ENCODE results near the gene ZNF473. TPM values are rescaled to one million over a fixed set of nuclear protein-coding genes. Genes with fewer than 3 reads are reported as not detected.
"Not testable (repeated sequence)": the region's sequence is repeated elsewhere in the genome, so short reads cannot be mapped to it uniquely, and the experiment has no call there.

Gene ZNF473
- total RNA-seq, 1 donor from 2014 or later, result 12.4 TPM

DNA sequence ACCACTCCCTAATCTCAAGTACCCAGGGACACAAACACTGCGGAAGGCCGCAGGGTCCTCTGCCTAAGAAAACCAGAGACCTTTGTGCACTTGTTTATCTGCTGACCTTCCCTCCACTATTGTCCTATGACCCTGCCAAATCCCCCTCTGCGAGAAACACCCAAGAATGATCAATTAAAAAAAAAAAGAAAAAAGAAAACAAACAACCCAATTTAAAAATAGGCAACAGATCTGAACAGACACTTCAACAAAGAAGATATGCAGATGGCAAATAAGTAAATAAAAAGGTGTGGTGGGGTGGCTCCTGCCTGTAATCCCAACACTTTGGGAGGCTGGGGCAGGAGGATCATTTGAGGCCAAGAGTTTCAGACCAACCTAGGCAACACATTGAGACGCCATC, 61.3 kb downstream of the ZNF473 start:
- H3K4me3 Mint-ChIP-seq; H3K4me1 Mint-ChIP-seq; H3K36me3 Mint-ChIP-seq; H3K27me3 Mint-ChIP-seq (ENCODE audit: low read depth); DNase-seq (ENCODE audit: low spot score in 2 of 2, unreplicated experiment in 2 of 2); H3K27ac Mint-ChIP-seq: not testable (repeated sequence)
- peaks cover 20% of the 10 kb centered on the region for H3K9me3 Mint-ChIP-seq

GRCh38 chr19:50090706-50091105, 64.9 kb downstream of the ZNF473 start:
- not testable (repeated sequence) for H3K27ac Mint-ChIP-seq; H3K36me3 Mint-ChIP-seq; H3K9me3 Mint-ChIP-seq; H3K4me1 Mint-ChIP-seq; H3K4me3 Mint-ChIP-seq; H3K27me3 Mint-ChIP-seq (ENCODE audit: low read depth)
- peak in 1 of 2 experiments; percentile 27 for DNase-seq (ENCODE audit: low spot score in 2 of 2, unreplicated experiment in 2 of 2)

DNA sequence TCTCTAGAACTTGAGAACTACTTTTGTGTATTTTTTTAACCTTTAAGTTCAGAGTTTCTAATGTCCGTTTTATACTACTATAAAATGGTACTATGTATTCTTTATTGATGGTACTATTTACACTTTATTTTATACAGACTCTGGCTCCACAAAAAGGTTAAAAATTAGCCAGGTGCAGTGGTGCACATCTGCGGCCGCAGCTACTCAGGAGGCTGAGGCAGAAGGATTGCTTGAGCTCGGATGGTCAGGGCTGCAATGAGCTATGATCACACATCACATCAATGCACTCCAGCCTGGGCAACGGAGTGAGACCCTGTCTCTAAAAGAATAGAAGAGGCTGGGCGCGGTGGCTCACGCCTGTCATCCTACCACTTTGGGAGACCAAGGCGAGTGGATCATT, 66.0 kb downstream of the ZNF473 start:
- peak in 1 of 2 experiments; percentile 37 for DNase-seq (ENCODE audit: low spot score in 2 of 2, unreplicated experiment in 2 of 2)
- not testable (repeated sequence) for H3K9me3 Mint-ChIP-seq; H3K36me3 Mint-ChIP-seq; H3K4me3 Mint-ChIP-seq; H3K27me3 Mint-ChIP-seq (ENCODE audit: low read depth); H3K27ac Mint-ChIP-seq; H3K4me1 Mint-ChIP-seq

DNA sequence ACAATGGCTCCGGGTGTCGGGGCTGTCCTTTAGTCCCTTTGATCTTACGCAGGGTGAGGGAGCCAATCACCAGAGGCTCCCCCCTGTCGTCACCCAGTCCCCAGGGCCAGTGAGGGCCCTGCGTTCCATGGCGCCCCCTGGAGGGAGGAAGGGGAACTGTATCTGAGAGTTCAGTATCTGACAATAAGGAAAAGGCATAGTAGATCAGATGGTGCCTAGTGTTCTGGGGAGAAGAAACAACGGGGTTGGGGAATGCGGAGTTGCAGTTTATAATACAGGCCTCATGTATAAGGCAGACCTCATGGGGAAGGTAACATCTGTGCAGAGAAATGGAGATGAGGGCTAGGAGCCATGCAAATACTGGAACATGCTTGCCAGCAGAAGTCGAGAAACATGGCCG, 66.8 kb downstream of the ZNF473 start:
- not testable (repeated sequence) for H3K4me1 Mint-ChIP-seq; H3K27me3 Mint-ChIP-seq (ENCODE audit: low read depth); H3K4me3 Mint-ChIP-seq; H3K27ac Mint-ChIP-seq; H3K9me3 Mint-ChIP-seq; H3K36me3 Mint-ChIP-seq; DNase-seq (ENCODE audit: low spot score in 2 of 2, unreplicated experiment in 2 of 2)

DNA sequence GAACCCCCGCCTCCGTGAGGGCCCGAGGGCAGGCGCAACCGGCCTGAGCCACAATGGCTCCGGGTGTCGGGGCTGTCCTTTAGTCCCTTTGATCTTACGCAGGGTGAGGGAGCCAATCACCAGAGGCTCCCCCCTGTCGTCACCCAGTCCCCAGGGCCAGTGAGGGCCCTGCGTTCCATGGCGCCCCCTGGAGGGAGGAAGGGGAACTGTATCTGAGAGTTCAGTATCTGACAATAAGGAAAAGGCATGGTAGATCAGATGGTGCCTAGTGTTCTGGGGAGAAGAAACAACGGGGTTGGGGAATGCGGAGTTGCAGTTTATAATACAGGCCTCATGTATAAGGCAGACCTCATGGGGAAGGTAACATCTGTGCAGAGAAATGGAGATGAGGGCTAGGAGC, 72.1 kb downstream of the ZNF473 start:
- H3K9me3 Mint-ChIP-seq; H3K27me3 Mint-ChIP-seq (ENCODE audit: low read depth); DNase-seq (ENCODE audit: low spot score in 2 of 2, unreplicated experiment in 2 of 2): not testable (repeated sequence)

GRCh38 chr19:50098892-50099291, 73.1 kb downstream of the ZNF473 start:
- peak; percentile 42 to 46 for DNase-seq (ENCODE audit: low spot score in 2 of 2, unreplicated experiment in 2 of 2)
- H3K4me3 Mint-ChIP-seq; H3K4me1 Mint-ChIP-seq; H3K27ac Mint-ChIP-seq; H3K36me3 Mint-ChIP-seq; H3K27me3 Mint-ChIP-seq (ENCODE audit: low read depth); H3K9me3 Mint-ChIP-seq: not testable (repeated sequence)

More for the DNA sequence above, 72.1 kb downstream of the ZNF473 start:
- H3K4me1 Mint-ChIP-seq, H3K27ac Mint-ChIP-seq, H3K36me3 Mint-ChIP-seq, H3K4me3 Mint-ChIP-seq: not testable (repeated sequence)

- H3K4me3 Mint-ChIP-seq; DNase-seq (ENCODE audit: low spot score in 2 of 2, unreplicated experiment in 2 of 2); H3K27ac Mint-ChIP-seq; H3K4me1 Mint-ChIP-seq; H3K36me3 Mint-ChIP-seq; H3K9me3 Mint-ChIP-seq; H3K27me3 Mint-ChIP-seq (ENCODE audit: low read depth): not testable (repeated sequence)
Measured at GRCh38 chr19:50099696-50100095, 73.9 kb downstream of the ZNF473 start.

DNA sequence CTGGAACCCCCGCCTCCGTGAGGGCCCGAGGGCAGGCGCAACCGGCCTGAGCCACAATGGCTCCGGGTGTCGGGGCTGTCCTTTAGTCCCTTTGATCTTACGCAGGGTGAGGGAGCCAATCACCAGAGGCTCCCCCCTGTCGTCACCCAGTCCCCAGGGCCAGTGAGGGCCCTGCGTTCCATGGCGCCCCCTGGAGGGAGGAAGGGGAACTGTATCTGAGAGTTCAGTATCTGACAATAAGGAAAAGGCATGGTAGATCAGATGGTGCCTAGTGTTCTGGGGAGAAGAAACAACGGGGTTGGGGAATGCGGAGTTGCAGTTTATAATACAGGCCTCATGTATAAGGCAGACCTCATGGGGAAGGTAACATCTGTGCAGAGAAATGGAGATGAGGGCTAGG, 75.1 kb downstream of the ZNF473 start:
- not testable (repeated sequence) for H3K27ac Mint-ChIP-seq; H3K27me3 Mint-ChIP-seq (ENCODE audit: low read depth); H3K36me3 Mint-ChIP-seq; DNase-seq (ENCODE audit: low spot score in 2 of 2, unreplicated experiment in 2 of 2); H3K4me1 Mint-ChIP-seq; H3K9me3 Mint-ChIP-seq; H3K4me3 Mint-ChIP-seq

Other genes starting within 250 kb of the ZNF473 start
- 23.1 to 25.8 TPM (median 23.2 TPM) in 3 replicates for gene FUZ, start 212.7 kb upstream of the ZNF473 start, total RNA-seq
- gene MED25, start 207.7 kb upstream of the ZNF473 start, total RNA-seq, result 103 to 107 TPM (median 105 TPM) in 3 replicates
- gene PTOV1, start 174.8 kb upstream of the ZNF473 start, total RNA-seq, result 415 to 431 TPM (median 422 TPM) in 3 replicates
- 96.6 to 103 TPM (median 97.8 TPM) in 3 replicates for gene PNKP, start 158.4 kb upstream of the ZNF473 start, total RNA-seq
- 41.8 to 45.3 TPM (median 42.5 TPM) in 3 replicates for gene AKT1S1, start 148.7 kb upstream of the ZNF473 start, total RNA-seq
- gene TBC1D17, start 148.3 kb upstream of the ZNF473 start, total RNA-seq, result 46.8 to 53.7 TPM (median 49.7 TPM) in 3 replicates
- gene IL4I1, start 129.1 kb upstream of the ZNF473 start, total RNA-seq, result 1.3 to 1.7 TPM (median 1.6 TPM) in 3 replicates
- gene ATF5, start 96.8 kb upstream of the ZNF473 start, total RNA-seq, result 21.7 to 22.7 TPM (median 22.1 TPM) in 3 replicates
- 67.6 to 78.9 TPM (median 71.8 TPM) in 3 replicates for gene NUP62, start 96.5 kb upstream of the ZNF473 start, total RNA-seq
- 0.62 to 2.8 TPM (median 1.7 TPM) in 3 replicates for gene SIGLEC11, start 64.8 kb upstream of the ZNF473 start, total RNA-seq
- gene VRK3, start 633 bp upstream of the ZNF473 start, total RNA-seq, result 40.1 to 42.0 TPM (median 40.6 TPM) in 3 replicates
- not detected in 3 replicates for gene IZUMO2, start 137.3 kb downstream of the ZNF473 start, total RNA-seq
- gene MYH14, start 177.6 kb downstream of the ZNF473 start, total RNA-seq, result 52.3 to 56.6 TPM (median 53.8 TPM) in 3 replicates